ENCODE measurements around the gene MPV17. TPM values are rescaled to one million over a fixed set of nuclear protein-coding genes. Genes with fewer than 3 reads are reported as not detected.
A peak's percentile ranks its signal among the peaks of the same experiment; 100 is the strongest.

MPV17 gene
- total and polyA plus RNA-seq, 2 of the 13 experiments (the other 11 are each of a cell fraction or from before 2014, with no cell fraction given) = 48.9 to 129 TPM

GRCh38 chr2:27306136-27306535 lies 16.8 kb downstream of the MPV17 start:
- no peaks in the 10 kb centered on the region for H3K79me2 ChIP-seq (ENCODE audit: insufficient read depth, low read length)
- no TSS peak for BruUV-seq (replicated peaks)
- H3K27me3 ChIP-seq (ENCODE audit: control insufficient read depth in 1 of 2, insufficient read depth in 2 of 2, low read length in 2 of 2) = peaks cover 0 to 5% of the 10 kb centered on the region in 2 experiments; a peak in 2 of 5 replicates
- ChIA-PET POLR2A (no interaction called here), CTCF (ENCODE audit: low intra/inter-chr PET ratio, low total read pairs) (no interaction called here)
- H3K9ac ChIP-seq (ENCODE audit: insufficient read depth, low read depth, low read length) = no peak overlapping the region
- 84% methylated on average over 26 of the region's 26 CpGs for WGBS (ENCODE audit: low lambda C conversion rate)
- FAIRE-seq = no peak
- peak; percentile 3; the same call in 1 of the 3 replicates for ATAC-seq
- intact Hi-C loops (cut with micrococcal nuclease; ENCODE audit: unreplicated experiment) = no loop called here
- H4K20me1 ChIP-seq (ENCODE audit: insufficient read depth, low read length) = no peaks in the 10 kb centered on the region
- H3K4me3 ChIP-seq (replicated peaks in 1 of 3; ENCODE audit: insufficient read depth in 1 of 3, low read depth in 2 of 3, low read length in 3 of 3) = no peak overlapping the region
- no peak overlapping the region for H3K27ac ChIP-seq (ENCODE audit: extremely low read length, insufficient read depth, low read length)
- H3K4me1 ChIP-seq (ENCODE audit: insufficient read depth, low read length) = peaks cover 18% of the 10 kb centered on the region
- DNase-seq (ENCODE audit: low spot score) = no peak
- in situ Hi-C loops (cut with HindIII; ENCODE audit: extremely low pct_ligation_motif_present, low pct_unique_long_range_greater_than_20kb) = no loop called here
- TF ChIP-seq MXD1 (CRISPR knock-in tag; IDR thresholded peaks at IDR 0.05) (0 out of 2 replicates have a peak, but pooled peaks have one; percentile 33), KDM4B (CRISPR knock-in tag; IDR thresholded peaks at IDR 0.05) (no peak), THYN1 (CRISPR knock-in tag; IDR thresholded peaks at IDR 0.05; ENCODE audit: borderline replicate concordance, low read depth) (no peak), HIVEP1 (CRISPR knock-in tag; IDR thresholded peaks at IDR 0.05) (0 out of 2 replicates have a peak, but pooled peaks have one; percentile 15), CSRNP1 (CRISPR knock-in tag; IDR thresholded peaks at IDR 0.05) (peak; percentile 44; the same call in 1 of the 2 replicates), AKAP8 (CRISPR knock-in tag; IDR thresholded peaks at IDR 0.05) (0 out of 2 replicates have a peak, but pooled peaks have one; percentile 9), CHCHD3 (CRISPR knock-in tag; IDR thresholded peaks at IDR 0.05) (0 out of 2 replicates have a peak, but pooled peaks have one; percentile 21), GABPB1 (CRISPR knock-in tag; IDR thresholded peaks at IDR 0.05) (peak; percentile 15; the same call in 1 of the 2 replicates), AGO2 (optimal IDR thresholded peaks at IDR 0.05; ENCODE audit: low read depth, low read length) (peak; percentile 8), IKZF5 (CRISPR knock-in tag; IDR thresholded peaks at IDR 0.05) (no peak)
- TF ChIP-seq, protein P1, sequence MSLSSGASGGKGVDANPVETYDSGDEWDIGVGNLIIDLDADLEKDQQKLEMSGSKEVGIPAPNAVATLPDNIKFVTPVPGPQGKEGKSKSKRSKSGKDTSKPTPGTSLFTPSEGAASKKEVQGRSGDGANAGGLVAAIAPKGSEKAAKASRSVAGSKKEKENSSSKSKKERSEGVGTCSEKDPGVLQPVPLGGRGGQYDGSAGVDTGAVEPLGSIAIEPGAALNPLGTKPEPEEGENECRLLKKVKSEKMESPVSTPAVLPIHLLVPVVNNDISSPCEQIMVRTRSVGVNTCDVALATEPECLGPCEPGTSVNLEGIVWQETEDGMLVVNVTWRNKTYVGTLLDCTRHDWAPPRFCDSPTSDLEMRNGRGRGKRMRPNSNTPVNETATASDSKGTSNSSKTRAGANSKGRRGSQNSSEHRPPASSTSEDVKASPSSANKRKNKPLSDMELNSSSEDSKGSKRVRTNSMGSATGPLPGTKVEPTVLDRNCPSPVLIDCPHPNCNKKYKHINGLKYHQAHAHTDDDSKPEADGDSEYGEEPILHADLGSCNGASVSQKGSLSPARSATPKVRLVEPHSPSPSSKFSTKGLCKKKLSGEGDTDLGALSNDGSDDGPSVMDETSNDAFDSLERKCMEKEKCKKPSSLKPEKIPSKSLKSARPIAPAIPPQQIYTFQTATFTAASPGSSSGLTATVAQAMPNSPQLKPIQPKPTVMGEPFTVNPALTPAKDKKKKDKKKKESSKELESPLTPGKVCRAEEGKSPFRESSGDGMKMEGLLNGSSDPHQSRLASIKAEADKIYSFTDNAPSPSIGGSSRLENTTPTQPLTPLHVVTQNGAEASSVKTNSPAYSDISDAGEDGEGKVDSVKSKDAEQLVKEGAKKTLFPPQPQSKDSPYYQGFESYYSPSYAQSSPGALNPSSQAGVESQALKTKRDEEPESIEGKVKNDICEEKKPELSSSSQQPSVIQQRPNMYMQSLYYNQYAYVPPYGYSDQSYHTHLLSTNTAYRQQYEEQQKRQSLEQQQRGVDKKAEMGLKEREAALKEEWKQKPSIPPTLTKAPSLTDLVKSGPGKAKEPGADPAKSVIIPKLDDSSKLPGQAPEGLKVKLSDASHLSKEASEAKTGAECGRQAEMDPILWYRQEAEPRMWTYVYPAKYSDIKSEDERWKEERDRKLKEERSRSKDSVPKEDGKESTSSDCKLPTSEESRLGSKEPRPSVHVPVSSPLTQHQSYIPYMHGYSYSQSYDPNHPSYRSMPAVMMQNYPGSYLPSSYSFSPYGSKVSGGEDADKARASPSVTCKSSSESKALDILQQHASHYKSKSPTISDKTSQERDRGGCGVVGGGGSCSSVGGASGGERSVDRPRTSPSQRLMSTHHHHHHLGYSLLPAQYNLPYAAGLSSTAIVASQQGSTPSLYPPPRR (CRISPR knock-in tag; IDR thresholded peaks at IDR 0.05; ENCODE audit: borderline replicate concordance) = 0 out of 2 replicates have a peak, but pooled peaks have one; percentile 15
- TF ChIP-seq, protein P2, sequence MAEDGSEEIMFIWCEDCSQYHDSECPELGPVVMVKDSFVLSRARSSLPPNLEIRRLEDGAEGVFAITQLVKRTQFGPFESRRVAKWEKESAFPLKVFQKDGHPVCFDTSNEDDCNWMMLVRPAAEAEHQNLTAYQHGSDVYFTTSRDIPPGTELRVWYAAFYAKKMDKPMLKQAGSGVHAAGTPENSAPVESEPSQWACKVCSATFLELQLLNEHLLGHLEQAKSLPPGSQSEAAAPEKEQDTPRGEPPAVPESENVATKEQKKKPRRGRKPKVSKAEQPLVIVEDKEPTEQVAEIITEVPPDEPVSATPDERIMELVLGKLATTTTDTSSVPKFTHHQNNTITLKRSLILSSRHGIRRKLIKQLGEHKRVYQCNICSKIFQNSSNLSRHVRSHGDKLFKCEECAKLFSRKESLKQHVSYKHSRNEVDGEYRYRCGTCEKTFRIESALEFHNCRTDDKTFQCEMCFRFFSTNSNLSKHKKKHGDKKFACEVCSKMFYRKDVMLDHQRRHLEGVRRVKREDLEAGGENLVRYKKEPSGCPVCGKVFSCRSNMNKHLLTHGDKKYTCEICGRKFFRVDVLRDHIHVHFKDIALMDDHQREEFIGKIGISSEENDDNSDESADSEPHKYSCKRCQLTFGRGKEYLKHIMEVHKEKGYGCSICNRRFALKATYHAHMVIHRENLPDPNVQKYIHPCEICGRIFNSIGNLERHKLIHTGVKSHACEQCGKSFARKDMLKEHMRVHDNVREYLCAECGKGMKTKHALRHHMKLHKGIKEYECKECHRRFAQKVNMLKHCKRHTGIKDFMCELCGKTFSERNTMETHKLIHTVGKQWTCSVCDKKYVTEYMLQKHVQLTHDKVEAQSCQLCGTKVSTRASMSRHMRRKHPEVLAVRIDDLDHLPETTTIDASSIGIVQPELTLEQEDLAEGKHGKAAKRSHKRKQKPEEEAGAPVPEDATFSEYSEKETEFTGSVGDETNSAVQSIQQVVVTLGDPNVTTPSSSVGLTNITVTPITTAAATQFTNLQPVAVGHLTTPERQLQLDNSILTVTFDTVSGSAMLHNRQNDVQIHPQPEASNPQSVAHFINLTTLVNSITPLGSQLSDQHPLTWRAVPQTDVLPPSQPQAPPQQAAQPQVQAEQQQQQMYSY (CRISPR knock-in tag; IDR thresholded peaks at IDR 0.05) = no peak
- no peak overlapping the region for H3K4me2 ChIP-seq (ENCODE audit: low read depth, low read length)
- no peaks in the 10 kb centered on the region; a peak in 2 of 5 replicates for H3K36me3 ChIP-seq (replicated peaks in 1 of 2; ENCODE audit: control insufficient read depth in 1 of 2, insufficient read depth in 2 of 2, low read length in 2 of 2)
- no peaks in the 10 kb centered on the region for H3K9me3 ChIP-seq (ENCODE audit: low read length)
- H2AFZ ChIP-seq (ENCODE audit: low read length) = no peak overlapping the region

Measured in HepG2 (cell line).